ENCODE data around the gene VOPP1.

VOPP1 gene

DNA sequence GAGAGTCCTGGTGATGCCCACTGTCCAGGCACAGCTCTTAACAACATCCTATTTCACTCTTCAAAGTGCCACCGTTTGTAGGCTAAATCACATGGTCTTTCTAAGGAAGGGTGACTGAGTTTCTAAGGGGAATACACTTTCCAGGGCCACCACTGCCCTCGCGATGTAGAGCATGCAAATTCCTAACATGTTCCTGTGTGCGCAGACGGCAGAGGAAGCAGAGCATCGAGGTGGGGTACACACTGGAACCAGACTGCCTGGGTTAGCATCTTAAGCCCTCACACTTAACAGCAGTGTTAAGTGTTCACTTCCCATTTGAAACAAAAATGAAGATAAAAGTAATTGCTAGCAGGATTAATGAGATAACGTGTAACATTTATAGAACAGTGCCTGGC is 3.0 kb downstream of the VOPP1 start:
- Histone ChIP-seq H3K27me3 (ENCODE audit: insufficient read depth, low read depth, severe bottlenecking) (no peaks in the 10 kb centered on the region), H3K36me3 (peaks cover 5% of the 10 kb centered on the region), H3K4me3 (ENCODE audit: low read depth, low read length) (no peak overlapping the region), H3K9me3 (ENCODE audit: severe bottlenecking) (no peaks in the 10 kb centered on the region), H3K27ac (no peak overlapping the region)
- TF ChIP-seq, protein P1, sequence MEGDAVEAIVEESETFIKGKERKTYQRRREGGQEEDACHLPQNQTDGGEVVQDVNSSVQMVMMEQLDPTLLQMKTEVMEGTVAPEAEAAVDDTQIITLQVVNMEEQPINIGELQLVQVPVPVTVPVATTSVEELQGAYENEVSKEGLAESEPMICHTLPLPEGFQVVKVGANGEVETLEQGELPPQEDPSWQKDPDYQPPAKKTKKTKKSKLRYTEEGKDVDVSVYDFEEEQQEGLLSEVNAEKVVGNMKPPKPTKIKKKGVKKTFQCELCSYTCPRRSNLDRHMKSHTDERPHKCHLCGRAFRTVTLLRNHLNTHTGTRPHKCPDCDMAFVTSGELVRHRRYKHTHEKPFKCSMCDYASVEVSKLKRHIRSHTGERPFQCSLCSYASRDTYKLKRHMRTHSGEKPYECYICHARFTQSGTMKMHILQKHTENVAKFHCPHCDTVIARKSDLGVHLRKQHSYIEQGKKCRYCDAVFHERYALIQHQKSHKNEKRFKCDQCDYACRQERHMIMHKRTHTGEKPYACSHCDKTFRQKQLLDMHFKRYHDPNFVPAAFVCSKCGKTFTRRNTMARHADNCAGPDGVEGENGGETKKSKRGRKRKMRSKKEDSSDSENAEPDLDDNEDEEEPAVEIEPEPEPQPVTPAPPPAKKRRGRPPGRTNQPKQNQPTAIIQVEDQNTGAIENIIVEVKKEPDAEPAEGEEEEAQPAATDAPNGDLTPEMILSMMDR (IDR thresholded peaks at IDR 0.05; ENCODE audit: low read depth, low read length) = no peak
- no peak for DNase-seq

DNA sequence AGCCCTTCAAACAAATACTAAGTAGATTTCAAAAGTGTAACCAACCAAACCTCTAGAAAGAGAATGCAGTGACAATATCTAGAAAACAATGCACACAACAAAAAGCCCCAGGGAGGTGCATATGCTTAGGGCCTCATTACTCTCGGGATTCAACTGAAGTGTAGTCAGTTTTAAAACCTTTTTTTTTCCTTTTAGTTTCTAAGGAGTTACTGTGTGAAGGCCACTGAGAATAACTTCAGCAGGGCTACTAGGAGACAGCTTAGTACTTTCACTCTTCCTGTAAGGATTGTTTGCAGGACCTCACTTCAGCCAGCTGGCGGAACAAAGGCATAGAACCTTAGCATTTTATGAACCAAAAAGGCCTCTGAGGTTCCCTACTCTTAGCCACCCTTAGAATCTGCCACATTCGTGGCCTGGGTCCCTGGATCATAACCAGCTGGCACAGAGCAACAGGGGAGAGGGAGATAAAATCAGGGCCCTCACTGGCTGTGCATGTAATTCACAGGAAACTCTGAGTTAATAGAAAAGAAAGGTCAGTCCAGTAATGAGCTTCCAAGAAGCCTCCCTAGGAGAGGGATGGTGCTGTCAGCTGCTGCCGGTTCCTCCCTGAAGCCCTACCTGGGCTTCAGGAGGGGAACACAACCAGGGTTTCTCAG is 3.6 kb downstream of the VOPP1 start:
- TF ChIP-seq, protein P1 (IDR thresholded peaks at IDR 0.05; ENCODE audit: low read depth, low read length) = no peak
- Histone ChIP-seq H3K27me3 (ENCODE audit: insufficient read depth, low read depth, severe bottlenecking) (no peaks in the 10 kb centered on the region), H3K36me3 (peaks cover 5% of the 10 kb centered on the region), H3K4me3 (ENCODE audit: low read depth, low read length) (no peak overlapping the region), H3K9me3 (ENCODE audit: severe bottlenecking) (no peaks in the 10 kb centered on the region), H3K27ac (no peak overlapping the region)
- no peak for DNase-seq

DNA sequence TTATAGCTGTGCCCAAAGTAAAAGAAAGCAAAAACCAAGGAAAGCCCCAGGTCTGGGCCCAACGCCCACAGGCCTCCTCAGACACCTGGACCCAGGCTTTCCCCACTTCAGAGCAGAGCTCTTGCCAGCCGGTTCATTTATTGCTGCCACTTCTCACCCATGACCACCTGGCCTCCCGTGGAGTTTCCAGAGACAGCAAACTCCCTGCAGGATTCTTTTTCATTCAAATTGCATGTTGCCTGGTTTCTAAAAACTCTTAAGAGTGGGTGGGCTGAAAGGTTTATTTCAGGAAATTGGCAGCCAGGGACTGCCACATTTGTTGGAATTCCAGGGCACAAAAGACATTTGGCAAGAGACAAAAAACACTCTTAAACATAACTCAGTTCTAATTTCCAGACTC is 4.7 kb downstream of the VOPP1 start:
- Histone ChIP-seq H3K4me3 (ENCODE audit: low read depth, low read length) (no peak overlapping the region), H3K36me3 (peaks cover 5% of the 10 kb centered on the region), H3K27me3 (ENCODE audit: insufficient read depth, low read depth, severe bottlenecking) (no peaks in the 10 kb centered on the region), H3K9me3 (ENCODE audit: severe bottlenecking) (no peaks in the 10 kb centered on the region), H3K27ac (no peak overlapping the region)
- no peak for DNase-seq
- TF ChIP-seq, protein P1 (IDR thresholded peaks at IDR 0.05; ENCODE audit: low read depth, low read length) = no peak

DNA sequence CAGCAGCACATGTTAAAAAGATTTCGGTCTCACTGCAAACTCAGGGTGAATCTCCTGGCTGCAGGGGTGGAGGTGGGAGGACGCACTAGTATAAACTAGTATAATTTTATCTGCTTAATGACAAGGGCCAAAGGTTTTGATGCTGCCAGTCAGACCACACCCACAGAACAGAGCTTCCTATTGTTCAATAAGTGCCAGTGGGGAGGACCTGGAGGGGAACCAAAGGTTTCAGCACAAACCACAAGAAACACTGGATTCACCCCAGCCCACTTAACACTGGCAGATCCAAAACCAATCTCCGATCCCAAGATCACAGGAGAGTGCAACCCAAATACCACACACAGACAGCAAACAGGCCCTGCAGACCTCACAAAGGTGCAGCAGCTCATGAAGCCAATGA is 6.6 kb downstream of the VOPP1 start:
- no peak overlapping the region for H3K27ac ChIP-seq
- H3K36me3 ChIP-seq = no peaks in the 10 kb centered on the region
- DNase-seq = no peak
- H3K27me3 ChIP-seq (ENCODE audit: insufficient read depth, low read depth, severe bottlenecking) = no peaks in the 10 kb centered on the region
- no peak overlapping the region for H3K4me3 ChIP-seq (ENCODE audit: low read depth, low read length)
- TF ChIP-seq, protein P1 (IDR thresholded peaks at IDR 0.05; ENCODE audit: low read depth, low read length) = no peak
- no peaks in the 10 kb centered on the region for H3K9me3 ChIP-seq (ENCODE audit: severe bottlenecking)

DNA sequence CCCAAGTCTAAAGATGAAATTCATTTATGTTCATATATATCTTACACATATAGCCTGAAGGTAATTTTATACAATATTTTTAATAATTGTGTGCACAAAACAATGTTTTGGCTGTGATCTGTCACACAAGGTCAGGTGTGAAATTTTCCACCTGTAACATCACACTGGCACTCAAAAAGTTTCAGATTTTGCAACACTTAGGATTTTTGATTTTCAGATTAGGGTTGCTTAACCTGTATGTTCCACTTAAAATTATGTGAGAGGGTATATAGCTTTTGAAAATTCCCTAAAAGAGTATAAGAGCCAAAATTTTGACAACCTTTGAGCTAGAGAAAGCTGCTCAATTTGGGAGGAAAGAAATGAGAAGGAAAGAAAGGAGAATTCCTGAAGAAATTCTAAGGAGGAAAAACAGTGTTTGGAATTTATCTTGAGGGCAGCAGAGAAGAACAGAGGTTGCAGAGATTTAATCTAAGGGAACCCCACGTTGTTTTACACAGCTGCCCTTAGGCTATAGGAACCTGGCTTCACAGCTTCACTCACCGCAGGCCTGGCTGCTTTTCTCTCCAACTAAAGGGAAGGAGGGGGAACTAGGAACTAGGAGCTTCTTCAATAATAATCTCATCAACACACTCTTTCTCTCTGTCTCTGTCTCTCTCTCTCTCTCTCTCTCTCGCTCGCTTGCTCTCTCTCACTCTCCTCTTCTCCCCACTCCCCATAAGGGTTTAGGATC is 8.5 kb downstream of the VOPP1 start:
- Histone ChIP-seq H3K27ac (no peak overlapping the region), H3K4me3 (ENCODE audit: low read depth, low read length) (no peak overlapping the region), H3K27me3 (ENCODE audit: insufficient read depth, low read depth, severe bottlenecking) (no peaks in the 10 kb centered on the region), H3K36me3 (no peaks in the 10 kb centered on the region), H3K9me3 (ENCODE audit: severe bottlenecking) (no peaks in the 10 kb centered on the region)
- TF ChIP-seq, protein P1 (IDR thresholded peaks at IDR 0.05; ENCODE audit: low read depth, low read length) = no peak
- no peak for DNase-seq
